ENCODE data around the gene PHACTR1. TPM values are rescaled to one million over a fixed set of nuclear protein-coding genes. Genes with fewer than 3 reads are reported as not detected.

Gene PHACTR1
- polyA plus RNA-seq, 2 of the 4 experiments (the other 2 are of a cell fraction), result not detected

- WGBS (ENCODE audit: missing lambda C conversion rate), result 50% methylated on average over 6 of the region's 6 CpGs
- TF ChIP-seq PHF8 (IDR thresholded peaks at IDR 0.05; ENCODE audit: borderline replicate concordance, low read depth) (no peak), E2F6 (IDR thresholded peaks at IDR 0.05; ENCODE audit: borderline replicate concordance, low read depth) (no peak), ATOH8 (CRISPR knock-in tag; IDR thresholded peaks at IDR 0.05; ENCODE audit: low read depth) (no peak), HES2 (IDR thresholded peaks at IDR 0.05) (no peak), USF2 (IDR thresholded peaks at IDR 0.05) (no peak), BHLHE40 (IDR thresholded peaks at IDR 0.05; ENCODE audit: low read depth, low read length) (no peak)
- no peak overlapping the region for H3K4me2 ChIP-seq
- DNase-seq (ENCODE audit: low read depth in 1 of 2, low spot score in 1 of 2), result no peak
- no peaks in the 10 kb centered on the region for H3K9me3 ChIP-seq
- no peak overlapping the region for H3K4me3 ChIP-seq
- POLR2A ChIA-PET, result no interaction called here
- no peak overlapping the region for H3K27ac ChIP-seq
- H3K4me1 ChIP-seq, result no peaks in the 10 kb centered on the region
- no peak for ATAC-seq
- CTCF ChIA-PET, result no interaction called here
- FAIRE-seq, result no peak
Observed at GRCh38 chr6:13238017-13238416, 521.5 kb downstream of the PHACTR1 start.

- TF ChIP-seq HDAC2 (IDR thresholded peaks at IDR 0.05), result no peak
- TF ChIP-seq ZNF302 (CRISPR knock-in tag; IDR thresholded peaks at IDR 0.05), result no peak
- TF ChIP-seq KDM5A (IDR thresholded peaks at IDR 0.05), result no peak
- TF ChIP-seq EHMT2 (IDR thresholded peaks at IDR 0.05; ENCODE audit: low read depth), result no peak
- TF ChIP-seq ZSCAN20 (CRISPR knock-in tag; IDR thresholded peaks at IDR 0.05), result no peak
- no peak for TF ChIP-seq ELK1 (IDR thresholded peaks at IDR 0.05; ENCODE audit: low read depth, low read length)
- DNase-seq (ENCODE audit: low read depth in 1 of 2, low spot score in 1 of 2) (no peak), FAIRE-seq (no peak), ATAC-seq (no peak)
- Histone ChIP-seq H3K9me3 (no peaks in the 10 kb centered on the region), H3K4me1 (no peaks in the 10 kb centered on the region), H3K27ac (no peak overlapping the region), H3K4me2 (no peak overlapping the region), H3K4me3 (no peak overlapping the region)
- POLR2A ChIA-PET, result no interaction called here
- CTCF ChIA-PET, result no interaction called here
- 76% methylated on average over 7 of the region's 7 CpGs for WGBS (ENCODE audit: missing lambda C conversion rate)
Observed at GRCh38 chr6:13238640-13239216, 522.2 kb downstream of the PHACTR1 start.

GRCh38 chr6:13239530-13240455 lies 523.2 kb downstream of the PHACTR1 start:
- Histone ChIP-seq H3K4me1 (no peaks in the 10 kb centered on the region), H3K27ac (no peak overlapping the region), H3K4me2 (no peak overlapping the region), H3K9me3 (no peaks in the 10 kb centered on the region), H3K4me3 (no peak overlapping the region)
- CTCF ChIA-PET, result interaction anchor here (0.6 to 1.1 kb wide), 3 partner anchors 8 to 12 kb away, joined by 3 read pairs; no protein-coding TSS in a partner anchor
- FAIRE-seq, result no peak
- POLR2A ChIA-PET, result interaction anchor here (0.6 kb wide), 1 partner anchor 96 kb away, joined by 3 read pairs; no protein-coding TSS in a partner anchor
- ATAC-seq, result no peak
- no peak for DNase-seq (ENCODE audit: low read depth in 1 of 2, low spot score in 1 of 2)
- WGBS (ENCODE audit: missing lambda C conversion rate), result 42% methylated on average over 9 of the region's 9 CpGs
- TF ChIP-seq POLR2AphosphoS2 (conservative IDR thresholded peaks at IDR 0.05; ENCODE audit: low read length) (no peak), JUN (IDR thresholded peaks at IDR 0.05) (no peak), FOXS1 (CRISPR knock-in tag; IDR thresholded peaks at IDR 0.05) (no peak), ATOH8 (CRISPR knock-in tag; IDR thresholded peaks at IDR 0.05; ENCODE audit: low read depth) (no peak), HEYL (CRISPR knock-in tag; IDR thresholded peaks at IDR 0.05) (no peak), ZC3H11A (IDR thresholded peaks at IDR 0.05) (no peak), HDAC2 (IDR thresholded peaks at IDR 0.05) (no peak), ZFP36 (IDR thresholded peaks at IDR 0.05; ENCODE audit: borderline replicate concordance, partially characterized antibody) (no peak), PHF8 (IDR thresholded peaks at IDR 0.05; ENCODE audit: borderline replicate concordance, low read depth) (no peak), HOXB5 (CRISPR knock-in tag; IDR thresholded peaks at IDR 0.05) (no peak), SREBF2 (IDR thresholded peaks at IDR 0.05) (no peak), ZSCAN20 (CRISPR knock-in tag; IDR thresholded peaks at IDR 0.05) (no peak), USF2 (IDR thresholded peaks at IDR 0.05) (no peak), ZNF302 (CRISPR knock-in tag; IDR thresholded peaks at IDR 0.05) (no peak), RCOR1 (IDR thresholded peaks at IDR 0.05; ENCODE audit: low read depth, low read length) (no peak), EHMT2 (IDR thresholded peaks at IDR 0.05; ENCODE audit: low read depth) (no peak), CBX2 (IDR thresholded peaks at IDR 0.05; ENCODE audit: borderline replicate concordance, low read depth) (no peak), PBX3 (IDR thresholded peaks at IDR 0.05) (no peak)

Data from A549 (cell line).